Osteocyte (in vitro differentiated cells): ENCODE results near the gene BRWD1. TPM values are rescaled to one million over a fixed set of nuclear protein-coding genes. Genes with fewer than 3 reads are reported as not detected.
"Not testable (repeated sequence)": the region's sequence is repeated elsewhere in the genome, so short reads cannot be mapped to it uniquely, and the experiment has no call there.

Source experiments
- DNase-seq: peaks from one replicate; pipeline ENCODE4 v3.0.0; 2021; ENCODE audit warnings: mixed read lengths; ENCODE audit not compliant: unreplicated experiment; ENCODE audit errors: extremely low spot score
- H3K27ac Mint-ChIP-seq: one replicate; pipeline ENCODE4 v1.8.0; 2021; ENCODE audit warnings: mild to moderate bottlenecking, mixed read lengths; ENCODE audit not compliant: unreplicated experiment
- H3K27me3 Mint-ChIP-seq: one replicate; pipeline ENCODE4 v1.8.0; 2021; ENCODE audit warnings: mixed read lengths; ENCODE audit not compliant: unreplicated experiment
- H3K36me3 Mint-ChIP-seq: one replicate; pipeline ENCODE4 v1.8.0; 2021; ENCODE audit warnings: mixed read lengths; ENCODE audit not compliant: unreplicated experiment
- H3K4me1 Mint-ChIP-seq: one replicate; pipeline ENCODE4 v1.8.0; 2021; ENCODE audit warnings: mixed read lengths; ENCODE audit not compliant: unreplicated experiment
- H3K4me3 Mint-ChIP-seq: one replicate; pipeline ENCODE4 v1.8.0; 2021; ENCODE audit warnings: mild to moderate bottlenecking, moderate library complexity, mixed read lengths; ENCODE audit not compliant: unreplicated experiment
- H3K9me3 Mint-ChIP-seq: one replicate; pipeline ENCODE4 v1.8.0; 2021; ENCODE audit warnings: mixed read lengths; ENCODE audit not compliant: unreplicated experiment
- CTCF ChIP-seq: fragments of 200-600 bp; sonication (generic); IDR thresholded peaks from 2 replicates; pipeline ENCODE4 v1.5.0; 2021; ENCODE audit warnings: antibody characterized with exemption, mild to moderate bottlenecking, moderate library complexity
- total RNA-seq: library from RNA; stranded (reverse); gene quantifications from 2 replicates; pipeline ENCODE4 v1.2.1, GENCODE V29; 2021

The BRWD1 gene
- total RNA-seq, 1 donor from 2014 or later: 40.8 TPM

DNA sequence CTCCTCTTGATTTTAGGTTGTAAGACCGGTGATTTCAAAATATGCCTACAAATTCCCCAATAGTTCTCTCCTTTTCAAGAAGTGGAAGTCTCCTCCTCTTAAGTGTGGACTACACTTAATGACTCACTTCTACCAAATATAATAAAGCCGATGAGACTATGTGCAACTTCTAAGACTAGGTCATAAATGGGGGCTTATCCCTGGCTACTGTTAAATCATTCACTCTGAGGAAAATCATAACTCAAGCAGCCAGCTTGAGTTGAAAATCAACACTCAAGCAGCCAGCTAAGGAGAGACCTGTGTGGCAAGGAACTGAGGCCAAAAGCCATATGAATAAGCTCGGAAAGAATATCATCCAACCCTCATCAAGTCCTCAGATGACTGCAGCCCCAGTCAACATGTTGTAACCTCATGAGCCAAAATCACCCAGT, 80.6 kb downstream of the BRWD1 start:
- H3K9me3 Mint-ChIP-seq: no peaks in the 10 kb centered on the region
- H3K36me3 Mint-ChIP-seq: peaks cover 51% of the 10 kb centered on the region
- TF ChIP-seq CTCF: no peak
- H3K27ac Mint-ChIP-seq: no peak overlapping the region
- H3K27me3 Mint-ChIP-seq: no peaks in the 10 kb centered on the region
- H3K4me1 Mint-ChIP-seq: no peaks in the 10 kb centered on the region
- no peak overlapping the region for H3K4me3 Mint-ChIP-seq
- no peak for DNase-seq

DNA sequence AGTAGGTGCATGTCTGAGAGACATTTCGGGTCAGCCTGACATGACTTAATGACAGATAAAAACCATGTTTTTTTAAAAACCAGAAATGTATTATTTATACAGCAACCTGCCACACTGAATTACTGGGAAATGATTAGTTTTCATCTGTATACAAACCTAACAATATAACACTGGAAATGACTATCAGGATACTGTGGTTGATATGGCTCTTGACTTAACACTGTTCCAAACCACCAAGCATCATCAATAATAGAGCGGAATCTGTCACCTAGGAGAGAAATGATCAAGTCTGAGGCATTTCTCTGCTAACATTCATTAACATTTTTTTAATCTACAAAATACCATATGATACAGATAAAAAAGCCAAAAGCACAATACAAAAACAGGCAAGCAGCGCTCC, 88.5 kb downstream of the BRWD1 start:
- Mint-ChIP-seq H3K27me3 (no peaks in the 10 kb centered on the region), H3K36me3 (peaks cover 62% of the 10 kb centered on the region), H3K9me3 (no peaks in the 10 kb centered on the region), H3K4me1 (no peaks in the 10 kb centered on the region), H3K27ac (no peak overlapping the region), H3K4me3 (no peak overlapping the region)
- no peak for TF ChIP-seq CTCF
- no peak for DNase-seq

DNA sequence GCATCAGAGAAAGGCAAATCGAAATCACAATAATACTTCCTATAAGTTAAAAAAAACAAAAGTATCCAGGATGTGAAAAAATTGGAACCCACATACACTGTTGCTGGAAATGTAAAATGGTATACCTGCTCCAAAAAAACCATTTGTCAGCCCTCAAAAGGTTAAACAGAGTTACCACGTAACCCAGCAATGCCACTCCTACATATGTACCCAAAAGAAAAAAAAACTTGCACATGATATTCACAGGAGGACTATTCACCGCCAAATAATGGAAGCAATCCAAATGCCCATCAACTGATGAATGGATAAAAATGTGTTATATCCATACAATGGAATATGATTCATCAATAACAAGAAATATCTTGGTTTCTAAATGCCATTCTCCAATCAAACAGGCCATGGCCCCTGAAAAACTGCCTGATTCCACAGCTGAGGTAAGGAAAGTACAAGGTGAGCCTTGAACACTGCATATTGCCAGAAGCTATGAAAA, 91.4 kb downstream of the BRWD1 start:
- no peak for DNase-seq
- no peaks in the 10 kb centered on the region for H3K27me3 Mint-ChIP-seq
- no peaks in the 10 kb centered on the region for H3K9me3 Mint-ChIP-seq
- no peaks in the 10 kb centered on the region for H3K4me1 Mint-ChIP-seq
- TF ChIP-seq CTCF: no peak
- H3K36me3 Mint-ChIP-seq: peaks cover 60% of the 10 kb centered on the region
- no peak overlapping the region for H3K27ac Mint-ChIP-seq
- no peak overlapping the region for H3K4me3 Mint-ChIP-seq

GRCh38 chr21:39221282-39221996, 92.0 kb downstream of the BRWD1 start:
- H3K9me3 Mint-ChIP-seq: no peaks in the 10 kb centered on the region
- DNase-seq: no peak
- H3K4me1 Mint-ChIP-seq: no peaks in the 10 kb centered on the region
- no peak overlapping the region for H3K27ac Mint-ChIP-seq
- no peaks in the 10 kb centered on the region for H3K27me3 Mint-ChIP-seq
- no peak for TF ChIP-seq CTCF
- no peak overlapping the region for H3K4me3 Mint-ChIP-seq
- peaks cover 55% of the 10 kb centered on the region for H3K36me3 Mint-ChIP-seq

DNA sequence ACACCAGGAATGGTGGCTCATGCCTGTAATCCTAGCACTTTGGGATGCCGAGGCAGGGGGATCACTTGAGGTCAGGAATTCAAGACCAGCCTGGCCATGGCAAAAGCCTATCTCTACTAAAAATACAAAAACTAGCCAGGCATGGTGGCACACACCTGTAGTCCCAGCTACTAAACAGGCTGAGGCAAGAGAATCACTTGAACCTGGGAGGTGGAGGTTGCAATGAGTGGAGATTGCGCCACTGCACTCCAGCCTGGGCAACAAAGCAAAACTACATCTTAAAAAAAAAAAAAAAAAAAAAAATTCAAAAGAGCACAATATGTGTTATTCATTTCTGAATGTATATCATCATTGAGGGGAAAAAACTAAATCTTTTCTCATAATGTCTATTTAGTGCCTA, 92.6 kb downstream of the BRWD1 start:
- H3K36me3 Mint-ChIP-seq: peaks cover 51% of the 10 kb centered on the region
- not testable (repeated sequence) for H3K27ac Mint-ChIP-seq, H3K4me1 Mint-ChIP-seq, DNase-seq, H3K9me3 Mint-ChIP-seq, H3K27me3 Mint-ChIP-seq, H3K4me3 Mint-ChIP-seq
